Liver (tissue), 9 donors: ENCODE measurements around the gene BBIP1. TPM values are rescaled to one million over a fixed set of nuclear protein-coding genes. Genes with fewer than 3 reads are reported as not detected.

ENCODE experiments used
- DNase-seq: peaks from one replicate; pipeline ENCODE4 v3.0.0-alpha.2; 2017; ENCODE audit warnings: low spot score
- H3K27ac ChIP-seq, 2 donors: one replicate each; pipeline ENCODE4 v1.7.0; 2013; ENCODE audit warnings: inconsistent platforms in 2 of 2, low read length in 2 of 2, control low read depth in 1 of 2, low read depth in 1 of 2, mild to moderate bottlenecking in 1 of 2
- H3K27me3 ChIP-seq, 4 donors: one replicate each; pipeline versions ENCODE4 v1.6.1 to v1.7.0; 2013; ENCODE audit warnings: low read length in 3 of 4, inconsistent platforms in 1 of 4, mild to moderate bottlenecking in 1 of 4, moderate library complexity in 1 of 4; ENCODE audit not compliant: control insufficient read depth in 4 of 4, insufficient read depth in 4 of 4
- H3K36me3 ChIP-seq, 4 donors: one replicate each; pipeline versions ENCODE4 v1.6.1 to v1.7.0; 2013; ENCODE audit warnings: low read length in 3 of 4, mild to moderate bottlenecking in 3 of 4, low read depth in 1 of 4, moderate library complexity in 1 of 4; ENCODE audit not compliant: control insufficient read depth in 4 of 4, insufficient read depth in 3 of 4
- H3K4me1 ChIP-seq, 4 donors: one replicate each; pipeline versions ENCODE4 v1.6.1 to v1.7.0; 2013; ENCODE audit warnings: low read length in 3 of 4, mild to moderate bottlenecking in 3 of 4, moderate library complexity in 1 of 4; ENCODE audit not compliant: control insufficient read depth in 4 of 4, insufficient read depth in 4 of 4
- H3K4me3 ChIP-seq, 3 donors: one replicate each; pipeline versions ENCODE4 v1.6.1 to v1.7.0; 2013; ENCODE audit warnings: low read length in 3 of 3, control low read depth in 1 of 3, low read depth in 1 of 3, mild to moderate bottlenecking in 1 of 3
- H3K9ac ChIP-seq, 2 donors: one replicate each; pipeline ENCODE4 v1.7.0; 2013; ENCODE audit warnings: low read length in 2 of 2, mild to moderate bottlenecking in 2 of 2, moderate library complexity in 2 of 2, control low read depth in 1 of 2, low read depth in 1 of 2
- H3K9me3 ChIP-seq, 4 donors: one replicate each; pipeline versions ENCODE4 v1.6.1 to v1.7.0; 2013; ENCODE audit warnings: low read length in 3 of 4; ENCODE audit not compliant: control insufficient read depth in 4 of 4
- EGR1 ChIP-seq, 2 donors: IDR thresholded peaks; 2 replicates each; pipeline ENCODE4 v1.6.1; 2016 to 2018; ENCODE audit warnings: antibody characterized with exemption in 2 of 2, low read depth in 2 of 2
- FOXA1 ChIP-seq: IDR thresholded peaks from 2 replicates; pipeline ENCODE4 v1.6.1; 2016; ENCODE audit warnings: antibody characterized with exemption
- GABPA ChIP-seq, 2 donors: IDR thresholded peaks in 1 of 2; conservative IDR thresholded peaks in 1 of 2; 2 replicates each; pipeline ENCODE4 v1.6.1; 2016; ENCODE audit warnings: antibody characterized with exemption in 2 of 2, mild to moderate bottlenecking in 1 of 2, moderate library complexity in 1 of 2
- HNF4A ChIP-seq, 2 donors: conservative IDR thresholded peaks; 2 replicates each; pipeline ENCODE4 v1.6.1; 2016; ENCODE audit warnings: antibody characterized with exemption in 2 of 2, mild to moderate bottlenecking in 2 of 2
- HNF4G ChIP-seq: IDR thresholded peaks from 2 replicates; pipeline ENCODE4 v1.6.1; 2016; ENCODE audit warnings: antibody characterized with exemption
- JUND ChIP-seq, 2 donors: IDR thresholded peaks; 2 replicates each; pipeline ENCODE4 v1.6.1; 2016; ENCODE audit warnings: antibody characterized with exemption in 2 of 2
- NR2F2 ChIP-seq: IDR thresholded peaks from 2 replicates; pipeline ENCODE4 v1.6.1; 2016; ENCODE audit warnings: antibody characterized with exemption
- RAD21 ChIP-seq, 2 donors: IDR thresholded peaks; 2 replicates each; pipeline ENCODE4 v1.6.1; 2016; ENCODE audit warnings: antibody characterized with exemption in 2 of 2, mild to moderate bottlenecking in 2 of 2
- RXRA ChIP-seq, 2 donors: IDR thresholded peaks; 2 replicates each; pipeline ENCODE4 v1.6.1; 2017 to 2018; ENCODE audit warnings: antibody characterized with exemption in 2 of 2, mild to moderate bottlenecking in 1 of 2
- SP1 ChIP-seq: IDR thresholded peaks from 2 replicates; pipeline ENCODE4 v1.6.1; 2018; ENCODE audit warnings: antibody characterized with exemption, mild to moderate bottlenecking
- TAF1 ChIP-seq: conservative IDR thresholded peaks from 2 replicates; pipeline ENCODE4 v1.6.1; 2016; ENCODE audit warnings: antibody characterized with exemption, mild to moderate bottlenecking
- WGBS: extraction: QIAGEN DNeasy Blood & Tissue Kit; methylation state at CpG from one replicate; pipeline ENCODE4 v1.1.7; 2013; 5-methylcytosine and 5-hydroxymethylcytosine counted together
- polyA plus RNA-seq, 2 donors: library from polyadenylated mRNA; stranded (reverse) in 1 of 2; unstranded in 1 of 2; fragments of 200-250 nt in 1 of 2; fragments of >200 nt in 1 of 2; fragmentation: Nextera tagmentation in 1 of 2; extraction: Ambion mirVana in 1 of 2; gene quantifications; one replicate each; pipeline versions ENCODE4 v1.2.1 to v1.2.3, GENCODE V29; 2013 to 2015
- total RNA-seq, 2 donors: library from RNA; depleted of rRNA; stranded (reverse); fragments of >200 nt; gene quantifications; one replicate each; pipeline ENCODE4 v1.2.3, GENCODE V29; 2014
- TF ChIP-seq, protein P1 (sequence below): IDR thresholded peaks from 2 replicates; pipeline ENCODE4 v1.6.1; 2016; ENCODE audit warnings: antibody characterized with exemption
- TF ChIP-seq, protein P2 (sequence below): IDR thresholded peaks from 2 replicates; pipeline ENCODE4 v1.6.1; 2016; ENCODE audit warnings: antibody characterized with exemption, mild to moderate bottlenecking
- TF ChIP-seq, protein P3 (sequence below): IDR thresholded peaks from 2 replicates; pipeline ENCODE4 v1.6.1; 2016; ENCODE audit warnings: antibody characterized with exemption
- TF ChIP-seq, protein P4 (sequence below): fragments of 150-350 bp; IDR thresholded peaks from 2 replicates; pipeline ENCODE4 v1.5.1; 2017; ENCODE audit warnings: improper control_type of control experiment, low read depth, low read length; ENCODE audit not compliant: missing input control
- donor health status: healthy.
- donor health status: healthy.
- donor health status: healthy.
- donor health status: healthy.
- donor health status: healthy.

Gene BBIP1
- total and polyA plus RNA-seq, 4 donors = 10.4 to 15.8 (median 11.1) TPM

DNA sequence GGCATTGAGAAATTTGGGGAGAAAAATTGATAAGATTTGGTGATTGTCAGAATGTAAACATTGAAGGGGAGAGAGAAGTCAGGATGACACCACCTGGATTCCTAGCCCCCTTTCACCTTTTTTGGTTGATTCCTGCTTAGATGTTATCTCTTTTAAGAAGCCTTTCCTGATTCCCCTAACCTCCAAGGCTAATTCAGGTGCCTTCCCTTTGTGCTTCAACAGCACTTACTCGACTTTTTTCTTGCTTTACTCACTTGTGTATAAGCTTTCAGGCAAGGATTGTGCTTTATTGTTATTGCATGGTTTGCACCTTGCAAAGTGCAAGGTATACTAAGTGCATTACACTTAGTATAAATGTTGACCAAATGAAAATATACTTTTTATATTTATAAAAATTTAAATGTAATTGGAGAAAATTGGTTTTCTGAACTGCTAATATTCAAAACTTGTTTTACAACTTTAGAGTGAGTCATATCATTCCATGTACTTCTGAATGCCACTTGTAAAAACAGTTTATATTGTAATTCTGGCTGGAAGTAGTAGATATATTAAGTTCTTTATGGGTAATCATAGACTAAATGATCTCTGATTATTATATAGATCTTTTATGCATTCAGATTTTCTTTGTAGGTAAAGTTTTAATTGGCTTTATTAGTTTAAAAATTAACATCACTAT is 13.7 kb upstream of the BBIP1 start:
- no peak overlapping the region for H3K27ac ChIP-seq
- 50% methylated on average over 1 of the region's 1 CpG for WGBS
- no peaks in the 10 kb centered on the region for H3K36me3 ChIP-seq
- no peak for DNase-seq
- TF ChIP-seq GABPA (IDR thresholded peaks at IDR 0.05 in 1 of 2, conservative IDR thresholded peaks at IDR 0.05 in 1 of 2) (no peak), FOXA1 (no peak), RXRA (IDR thresholded peaks at IDR 0.05) (no peak), EGR1 (IDR thresholded peaks at IDR 0.05; ENCODE audit: low read depth in 2 of 2) (no peak), JUND (IDR thresholded peaks at IDR 0.05) (no peak), TAF1 (no peak), RAD21 (IDR thresholded peaks at IDR 0.05) (no peak), HNF4A (conservative IDR thresholded peaks at IDR 0.05) (no peak)
- TF ChIP-seq, protein P1, sequence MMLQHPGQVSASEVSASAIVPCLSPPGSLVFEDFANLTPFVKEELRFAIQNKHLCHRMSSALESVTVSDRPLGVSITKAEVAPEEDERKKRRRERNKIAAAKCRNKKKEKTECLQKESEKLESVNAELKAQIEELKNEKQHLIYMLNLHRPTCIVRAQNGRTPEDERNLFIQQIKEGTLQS = no peak
- TF ChIP-seq, protein P2, sequence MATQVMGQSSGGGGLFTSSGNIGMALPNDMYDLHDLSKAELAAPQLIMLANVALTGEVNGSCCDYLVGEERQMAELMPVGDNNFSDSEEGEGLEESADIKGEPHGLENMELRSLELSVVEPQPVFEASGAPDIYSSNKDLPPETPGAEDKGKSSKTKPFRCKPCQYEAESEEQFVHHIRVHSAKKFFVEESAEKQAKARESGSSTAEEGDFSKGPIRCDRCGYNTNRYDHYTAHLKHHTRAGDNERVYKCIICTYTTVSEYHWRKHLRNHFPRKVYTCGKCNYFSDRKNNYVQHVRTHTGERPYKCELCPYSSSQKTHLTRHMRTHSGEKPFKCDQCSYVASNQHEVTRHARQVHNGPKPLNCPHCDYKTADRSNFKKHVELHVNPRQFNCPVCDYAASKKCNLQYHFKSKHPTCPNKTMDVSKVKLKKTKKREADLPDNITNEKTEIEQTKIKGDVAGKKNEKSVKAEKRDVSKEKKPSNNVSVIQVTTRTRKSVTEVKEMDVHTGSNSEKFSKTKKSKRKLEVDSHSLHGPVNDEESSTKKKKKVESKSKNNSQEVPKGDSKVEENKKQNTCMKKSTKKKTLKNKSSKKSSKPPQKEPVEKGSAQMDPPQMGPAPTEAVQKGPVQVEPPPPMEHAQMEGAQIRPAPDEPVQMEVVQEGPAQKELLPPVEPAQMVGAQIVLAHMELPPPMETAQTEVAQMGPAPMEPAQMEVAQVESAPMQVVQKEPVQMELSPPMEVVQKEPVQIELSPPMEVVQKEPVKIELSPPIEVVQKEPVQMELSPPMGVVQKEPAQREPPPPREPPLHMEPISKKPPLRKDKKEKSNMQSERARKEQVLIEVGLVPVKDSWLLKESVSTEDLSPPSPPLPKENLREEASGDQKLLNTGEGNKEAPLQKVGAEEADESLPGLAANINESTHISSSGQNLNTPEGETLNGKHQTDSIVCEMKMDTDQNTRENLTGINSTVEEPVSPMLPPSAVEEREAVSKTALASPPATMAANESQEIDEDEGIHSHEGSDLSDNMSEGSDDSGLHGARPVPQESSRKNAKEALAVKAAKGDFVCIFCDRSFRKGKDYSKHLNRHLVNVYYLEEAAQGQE = no peak
- no peaks in the 10 kb centered on the region for H3K9me3 ChIP-seq
- H3K4me1 ChIP-seq = no peaks in the 10 kb centered on the region
- no peak overlapping the region for H3K4me3 ChIP-seq
- H3K9ac ChIP-seq = no peak overlapping the region
- no peaks in the 10 kb centered on the region for H3K27me3 ChIP-seq

DNA sequence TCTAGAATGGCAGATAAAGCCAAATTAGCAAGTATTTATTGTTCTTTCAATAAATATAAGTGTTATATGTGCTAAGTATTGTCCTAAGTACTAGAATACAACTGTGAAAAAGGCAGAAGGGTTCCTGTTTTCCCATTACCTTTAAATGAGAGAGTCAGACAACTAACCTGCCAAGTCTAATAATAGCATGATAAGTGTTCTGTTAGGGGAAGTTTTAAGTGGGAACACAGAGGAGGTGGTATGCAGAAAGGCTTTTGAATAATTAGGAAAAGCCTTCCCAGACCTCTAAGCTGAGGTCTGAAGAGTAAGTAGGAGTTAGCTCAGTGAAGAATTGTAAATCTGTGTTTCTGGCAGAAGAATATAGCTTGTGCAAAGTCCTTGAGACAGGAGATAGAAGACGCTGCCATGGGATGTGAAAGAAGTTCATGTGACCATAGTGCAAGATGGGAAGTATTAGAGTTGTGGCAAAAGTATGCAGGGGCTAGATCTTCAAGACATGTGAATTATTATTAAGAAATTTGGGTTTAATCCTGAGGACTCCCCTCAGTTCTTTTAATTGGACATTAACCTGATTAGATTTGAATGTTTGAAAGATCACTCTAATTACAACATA is 12.9 kb upstream of the BBIP1 start:
- Histone ChIP-seq H3K36me3 (no peaks in the 10 kb centered on the region), H3K9me3 (no peaks in the 10 kb centered on the region), H3K27me3 (no peaks in the 10 kb centered on the region), H3K4me1 (no peaks in the 10 kb centered on the region), H3K4me3 (no peak overlapping the region), H3K9ac (no peak overlapping the region), H3K27ac (no peak overlapping the region)
- 81% methylated on average over 1 of the region's 1 CpG for WGBS
- TF ChIP-seq, protein P1 = no peak
- TF ChIP-seq NR2F2 (no peak), SP1 (no peak), HNF4G (no peak), FOXA1 (no peak), GABPA (IDR thresholded peaks at IDR 0.05 in 1 of 2, conservative IDR thresholded peaks at IDR 0.05 in 1 of 2) (no peak)
- TF ChIP-seq, protein P3, sequence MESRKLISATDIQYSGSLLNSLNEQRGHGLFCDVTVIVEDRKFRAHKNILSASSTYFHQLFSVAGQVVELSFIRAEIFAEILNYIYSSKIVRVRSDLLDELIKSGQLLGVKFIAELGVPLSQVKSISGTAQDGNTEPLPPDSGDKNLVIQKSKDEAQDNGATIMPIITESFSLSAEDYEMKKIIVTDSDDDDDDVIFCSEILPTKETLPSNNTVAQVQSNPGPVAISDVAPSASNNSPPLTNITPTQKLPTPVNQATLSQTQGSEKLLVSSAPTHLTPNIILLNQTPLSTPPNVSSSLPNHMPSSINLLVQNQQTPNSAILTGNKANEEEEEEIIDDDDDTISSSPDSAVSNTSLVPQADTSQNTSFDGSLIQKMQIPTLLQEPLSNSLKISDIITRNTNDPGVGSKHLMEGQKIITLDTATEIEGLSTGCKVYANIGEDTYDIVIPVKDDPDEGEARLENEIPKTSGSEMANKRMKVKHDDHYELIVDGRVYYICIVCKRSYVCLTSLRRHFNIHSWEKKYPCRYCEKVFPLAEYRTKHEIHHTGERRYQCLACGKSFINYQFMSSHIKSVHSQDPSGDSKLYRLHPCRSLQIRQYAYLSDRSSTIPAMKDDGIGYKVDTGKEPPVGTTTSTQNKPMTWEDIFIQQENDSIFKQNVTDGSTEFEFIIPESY = no peak
- TF ChIP-seq, protein P4, sequence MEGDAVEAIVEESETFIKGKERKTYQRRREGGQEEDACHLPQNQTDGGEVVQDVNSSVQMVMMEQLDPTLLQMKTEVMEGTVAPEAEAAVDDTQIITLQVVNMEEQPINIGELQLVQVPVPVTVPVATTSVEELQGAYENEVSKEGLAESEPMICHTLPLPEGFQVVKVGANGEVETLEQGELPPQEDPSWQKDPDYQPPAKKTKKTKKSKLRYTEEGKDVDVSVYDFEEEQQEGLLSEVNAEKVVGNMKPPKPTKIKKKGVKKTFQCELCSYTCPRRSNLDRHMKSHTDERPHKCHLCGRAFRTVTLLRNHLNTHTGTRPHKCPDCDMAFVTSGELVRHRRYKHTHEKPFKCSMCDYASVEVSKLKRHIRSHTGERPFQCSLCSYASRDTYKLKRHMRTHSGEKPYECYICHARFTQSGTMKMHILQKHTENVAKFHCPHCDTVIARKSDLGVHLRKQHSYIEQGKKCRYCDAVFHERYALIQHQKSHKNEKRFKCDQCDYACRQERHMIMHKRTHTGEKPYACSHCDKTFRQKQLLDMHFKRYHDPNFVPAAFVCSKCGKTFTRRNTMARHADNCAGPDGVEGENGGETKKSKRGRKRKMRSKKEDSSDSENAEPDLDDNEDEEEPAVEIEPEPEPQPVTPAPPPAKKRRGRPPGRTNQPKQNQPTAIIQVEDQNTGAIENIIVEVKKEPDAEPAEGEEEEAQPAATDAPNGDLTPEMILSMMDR = no peak
- no peak for DNase-seq
